Right lobe of liver (tissue), 6 donors: ENCODE measurements around the gene MYLK. TPM values are rescaled to one million over a fixed set of nuclear protein-coding genes. Genes with fewer than 3 reads are reported as not detected.

Experiments used
- ATAC-seq, 4 donors: fragments of 200-7000 bp; cut with Tn5 transposase; one replicate each; pipeline ENCODE4 v1.9.1; 2020; ENCODE audit warnings: mild to moderate bottlenecking in 4 of 4, moderate library complexity in 4 of 4
- DNase-seq, 3 donors: peaks; one replicate each; pipeline ENCODE4 v3.0.0-alpha.2; 2020
- H3K27ac ChIP-seq, 3 donors: fragments of 200-600 bp; one replicate each; pipeline ENCODE4 v1.8.0; 2022
- H3K27me3 ChIP-seq, 2 donors: fragments of 200-600 bp; one replicate each; pipeline ENCODE4 v1.8.0; 2022
- H3K36me3 ChIP-seq, 4 donors: fragments of 200-600 bp; sonication (generic) in 1 of 4; one replicate each; pipeline versions ENCODE4 v1.5.1 to v1.8.0; 2017 to 2022; ENCODE audit warnings: control low read depth in 1 of 4
- H3K4me1 ChIP-seq, 4 donors: fragments of 200-600 bp; sonication (generic) in 1 of 4; one replicate each; pipeline versions ENCODE4 v1.5.1 to v1.8.0; 2017 to 2022; ENCODE audit warnings: control low read depth in 1 of 4
- H3K4me3 ChIP-seq, 3 donors: fragments of 200-600 bp; one replicate each; pipeline ENCODE4 v1.8.0; 2022
- H3K9me3 ChIP-seq, 4 donors: fragments of 200-600 bp; sonication (generic) in 1 of 4; one replicate each; pipeline versions ENCODE4 v1.5.1 to v1.8.0; 2017 to 2022; ENCODE audit warnings: control low read depth in 1 of 4
- POLR2A ChIP-seq: fragments of 450-650 bp; IDR thresholded peaks from one replicate; pipeline ENCODE4 v1.6.1; 2017; ENCODE audit warnings: antibody characterized with exemption, mild to moderate bottlenecking
- WGBS: methylation state at CpG from one replicate; pipeline ENCODE4 v1.1.6; 2018; ENCODE audit warnings: low coverage, low lambda C conversion rate; ENCODE audit not compliant: insufficient coverage; ENCODE audit errors: missing lambda C conversion rate; 5-methylcytosine and 5-hydroxymethylcytosine counted together
- intact Hi-C, 2 donors: fragments of 100-400 bp; cut with DNase I; formaldehyde crosslinking; loops; one replicate each; pipeline versions ENCODE4 v1.11.2 to v1.14.1; 2022
- total RNA-seq, 6 experiments: library from RNA; depleted of rRNA in 2 of 6; stranded (reverse); fragments of >200 nt in 2 of 6; fragmentation: NEBNext Ultra II Directional in 3 of 6; extraction: Animal tissue kit (Norgen Biotek cat#: 25700) in 3 of 6; gene quantifications; one replicate each; pipeline versions ENCODE4 v1.1.0 to v1.2.4, GENCODE V29; 2016 to 2023
- TF ChIP-seq, protein P1 (sequence below), 4 donors: fragments of 200-600 bp in 3 of 4; fragments of 450-650 bp in 1 of 4; IDR thresholded peaks; one replicate each; pipeline versions ENCODE4 v1.5.1 to v1.8.0; 2016 to 2022; ENCODE audit warnings: antibody characterized with exemption in 4 of 4, mild to moderate bottlenecking in 2 of 4
- donor health status: DM: no; HTN: yes; CAD: no.
- donor health status: DM: no; HTN: no; CAD: no.
- donor health status: DM: no; HTN: no; CAD: no.
- donor health status: DM: no; HTN: yes; CAD: no.
- donor health status: DM: no; HTN: yes; CAD: no.

Gene MYLK
- total RNA-seq, 6 experiments from 2014 or later = 61.1 to 146 (median 97.8) TPM

- Histone ChIP-seq H3K4me3 (no peak overlapping the region), H3K27me3 (no peaks in the 10 kb centered on the region), H3K27ac (no peak overlapping the region), H3K4me1 (peaks cover 0 to 23% (median 6%) of the 10 kb centered on the region in 4 donors), H3K9me3 (no peaks in the 10 kb centered on the region), H3K36me3 (no peaks in the 10 kb centered on the region)
- intact Hi-C loops = no loop called here
- TF ChIP-seq, protein P1, sequence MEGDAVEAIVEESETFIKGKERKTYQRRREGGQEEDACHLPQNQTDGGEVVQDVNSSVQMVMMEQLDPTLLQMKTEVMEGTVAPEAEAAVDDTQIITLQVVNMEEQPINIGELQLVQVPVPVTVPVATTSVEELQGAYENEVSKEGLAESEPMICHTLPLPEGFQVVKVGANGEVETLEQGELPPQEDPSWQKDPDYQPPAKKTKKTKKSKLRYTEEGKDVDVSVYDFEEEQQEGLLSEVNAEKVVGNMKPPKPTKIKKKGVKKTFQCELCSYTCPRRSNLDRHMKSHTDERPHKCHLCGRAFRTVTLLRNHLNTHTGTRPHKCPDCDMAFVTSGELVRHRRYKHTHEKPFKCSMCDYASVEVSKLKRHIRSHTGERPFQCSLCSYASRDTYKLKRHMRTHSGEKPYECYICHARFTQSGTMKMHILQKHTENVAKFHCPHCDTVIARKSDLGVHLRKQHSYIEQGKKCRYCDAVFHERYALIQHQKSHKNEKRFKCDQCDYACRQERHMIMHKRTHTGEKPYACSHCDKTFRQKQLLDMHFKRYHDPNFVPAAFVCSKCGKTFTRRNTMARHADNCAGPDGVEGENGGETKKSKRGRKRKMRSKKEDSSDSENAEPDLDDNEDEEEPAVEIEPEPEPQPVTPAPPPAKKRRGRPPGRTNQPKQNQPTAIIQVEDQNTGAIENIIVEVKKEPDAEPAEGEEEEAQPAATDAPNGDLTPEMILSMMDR (IDR thresholded peaks at IDR 0.05) = peak in 1 of 4 donors; percentile 19
- TF ChIP-seq POLR2A = no peak
- ATAC-seq = no peak
- no peak for DNase-seq
Observed at GRCh38 chr3:123876858-123877257, 7.3 kb downstream of the MYLK start.

- ATAC-seq = peak in 2 of 4 donors; percentile 19 to 32
- DNase-seq = no peak
- Histone ChIP-seq H3K27me3 (no peaks in the 10 kb centered on the region), H3K27ac (no peak overlapping the region), H3K36me3 (no peaks in the 10 kb centered on the region), H3K4me3 (no peak overlapping the region), H3K4me1 (peaks cover 0 to 6% (median 4%) of the 10 kb centered on the region in 4 donors), H3K9me3 (no peaks in the 10 kb centered on the region)
- TF ChIP-seq, protein P1 (IDR thresholded peaks at IDR 0.05) = no peak
- TF ChIP-seq POLR2A = no peak
- intact Hi-C loops = no loop called here
- 20% methylated on average over 1 of the region's 1 CpG for WGBS
Observed at GRCh38 chr3:123872621-123873020, 11.5 kb downstream of the MYLK start.

DNA sequence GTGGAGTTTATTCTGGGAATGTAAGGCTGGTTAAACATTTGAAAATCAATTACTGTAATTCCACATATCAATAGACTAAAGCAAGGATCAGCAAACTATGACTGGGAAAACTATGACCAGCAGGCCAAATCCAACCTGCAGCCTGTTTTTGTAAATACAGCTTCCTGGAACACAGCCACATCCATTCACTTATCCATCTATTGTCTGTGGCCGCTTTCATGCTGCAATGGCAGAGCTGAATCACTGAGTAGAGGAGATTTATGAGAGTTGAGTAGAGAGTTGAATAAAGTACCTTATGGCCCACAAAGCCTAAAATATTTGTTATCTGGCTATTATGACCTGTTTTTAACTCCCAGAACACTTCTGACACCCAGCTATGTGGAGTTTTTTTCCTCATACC, 12.2 kb downstream of the MYLK start:
- peak; percentile 81 to 97 (median 90) for ATAC-seq
- TF ChIP-seq POLR2A = no peak
- TF ChIP-seq, protein P1 (IDR thresholded peaks at IDR 0.05) = no peak
- Histone ChIP-seq H3K27ac (no peak overlapping the region), H3K4me3 (no peak overlapping the region), H3K9me3 (no peaks in the 10 kb centered on the region), H3K36me3 (no peaks in the 10 kb centered on the region), H3K4me1 (peaks cover 0 to 6% (median 4%) of the 10 kb centered on the region in 4 donors), H3K27me3 (no peaks in the 10 kb centered on the region)
- WGBS = 33% methylated on average over 1 of the region's 1 CpG
- no peak for DNase-seq
- intact Hi-C loops = no loop called here

DNA sequence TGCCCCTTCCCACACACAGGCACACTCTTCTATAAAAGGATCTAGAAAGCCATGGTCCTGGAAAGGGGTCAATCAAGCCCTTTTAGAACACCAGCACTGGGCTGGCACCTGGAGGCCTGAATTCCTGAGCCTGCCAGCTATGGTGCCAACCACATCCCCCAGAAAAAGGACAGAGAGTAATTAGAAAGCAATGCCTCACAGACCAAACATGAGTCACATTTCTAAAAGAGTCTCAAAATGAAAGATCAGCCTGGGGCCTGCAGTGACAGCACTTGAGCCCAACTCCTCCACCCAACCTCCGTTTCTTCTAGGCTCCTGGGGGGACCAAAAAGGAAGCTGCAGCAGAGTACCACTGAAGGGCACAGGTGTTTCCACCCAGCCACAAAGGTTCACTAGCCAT, 14.1 kb downstream of the MYLK start:
- H3K27me3 ChIP-seq = no peaks in the 10 kb centered on the region
- no peak overlapping the region for H3K4me3 ChIP-seq
- no peak overlapping the region for H3K27ac ChIP-seq
- WGBS = no CpG with 5 or more reads among the region's 1 CpG
- intact Hi-C loops = no loop called here
- no peak for DNase-seq
- no peaks in the 10 kb centered on the region for H3K9me3 ChIP-seq
- no peaks in the 10 kb centered on the region for H3K36me3 ChIP-seq
- peaks cover 0 to 6% (median 4%) of the 10 kb centered on the region in 4 donors for H3K4me1 ChIP-seq
- TF ChIP-seq POLR2A = no peak
- no peak for ATAC-seq

DNA sequence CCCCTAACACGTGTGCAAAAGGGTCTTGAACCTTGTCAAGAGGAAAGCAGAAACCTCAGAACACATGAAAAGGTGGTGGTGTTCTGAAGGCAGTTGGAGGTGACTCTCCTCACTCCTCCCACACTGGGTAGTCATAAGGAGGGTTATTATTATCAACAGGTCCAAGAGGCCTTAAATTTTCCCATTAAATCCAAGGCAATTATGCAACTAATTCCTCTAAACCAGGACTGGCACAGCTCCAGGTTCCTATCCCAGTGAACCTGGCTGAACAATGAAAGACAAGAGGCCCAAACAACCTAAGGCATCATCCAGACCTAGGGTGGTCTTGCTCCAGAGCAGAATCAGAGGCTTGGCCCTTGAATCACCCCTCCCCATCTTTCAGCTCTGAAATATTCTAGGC, 15.0 kb downstream of the MYLK start:
- DNase-seq (no peak), ATAC-seq (no peak)
- no peaks in the 10 kb centered on the region for H3K36me3 ChIP-seq
- TF ChIP-seq POLR2A = no peak
- TF ChIP-seq, protein P1 (IDR thresholded peaks at IDR 0.05) = no peak
- intact Hi-C loops = no loop called here
- H3K4me3 ChIP-seq = no peak overlapping the region
- no peaks in the 10 kb centered on the region for H3K9me3 ChIP-seq
- WGBS = 100% methylated on average over 1 of the region's 1 CpG
- H3K27ac ChIP-seq = no peak overlapping the region
- H3K4me1 ChIP-seq = peaks cover 0 to 6% (median 4%) of the 10 kb centered on the region in 4 donors
- no peaks in the 10 kb centered on the region for H3K27me3 ChIP-seq
